Psoas muscle (tissue), 8 donors: ENCODE measurements around the gene ITGB3. TPM values are rescaled to one million over a fixed set of nuclear protein-coding genes. Genes with fewer than 3 reads are reported as not detected.

Experiments used
- ATAC-seq, 4 donors: fragments of 200-7000 bp; cut with Tn5 transposase; one replicate each; pipeline ENCODE4 v1.9.1; 2020; ENCODE audit warnings: moderate library complexity in 3 of 4, mild to moderate bottlenecking in 2 of 4
- DNase-seq, 2 donors: peaks; one replicate each; pipeline ENCODE4 v3.0.0-alpha.2; 2020
- H3K27ac ChIP-seq: fragments of 200-600 bp; one replicate; pipeline ENCODE4 v1.8.0; 2022
- H3K27me3 ChIP-seq, 3 donors: fragments of 200-600 bp in 1 of 3; one replicate each; pipeline versions ENCODE4 v1.6.1 to v1.8.0; 2013 to 2022; ENCODE audit warnings: low read length in 2 of 3, mild to moderate bottlenecking in 2 of 3, moderate library complexity in 1 of 3; ENCODE audit not compliant: insufficient read depth in 3 of 3
- H3K36me3 ChIP-seq, 2 donors: fragments of 200-600 bp in 1 of 2; one replicate each; pipeline versions ENCODE4 v1.6.1 to v1.8.0; 2013 to 2022; ENCODE audit warnings: low read depth in 1 of 2, mild to moderate bottlenecking in 1 of 2, moderate library complexity in 1 of 2; ENCODE audit not compliant: insufficient read depth in 1 of 2
- H3K4me1 ChIP-seq: fragments of 200-600 bp; one replicate; pipeline ENCODE4 v1.8.0; 2022
- H3K4me3 ChIP-seq: fragments of 200-600 bp; one replicate; pipeline ENCODE4 v1.8.0; 2022; ENCODE audit warnings: mild to moderate bottlenecking
- H3K9me3 ChIP-seq: fragments of 200-600 bp; one replicate; pipeline ENCODE4 v1.8.0; 2022
- CTCF ChIP-seq: fragments of 200-600 bp; IDR thresholded peaks from one replicate; pipeline ENCODE4 v1.8.0; 2022; ENCODE audit warnings: antibody characterized with exemption
- WGBS, 3 donors: extraction: QIAGEN DNeasy Blood & Tissue Kit; methylation state at CpG; one replicate each; pipeline versions ENCODE4 v1.1.6 to v1.1.7; 2013; 5-methylcytosine and 5-hydroxymethylcytosine counted together
- intact Hi-C, 2 donors: fragments of 100-400 bp; cut with DNase I; formaldehyde crosslinking; loops; one replicate each; pipeline versions ENCODE4 v1.11.0 to v1.14.2; 2022
- polyA plus RNA-seq, 3 donors: library from polyadenylated mRNA; stranded (reverse); fragments of 200-250 nt; gene quantifications; one replicate each; pipeline ENCODE4 v1.2.3, GENCODE V29; 2013
- total RNA-seq, 4 donors: library from RNA; stranded (reverse); fragmentation: NEBNext Ultra II Directional in 2 of 4; extraction: Animal tissue kit (Norgen Biotek cat#: 25700) in 2 of 4; gene quantifications; one replicate each; pipeline versions ENCODE4 v1.2.1 to v1.2.4, GENCODE V29; 2021 to 2023
- donor health status: healthy with polysubstance abuse.
- donor health status: DM: no; HTN: no; CAD: no; lungs with moderate emphysema.
- donor health status: Bipolar disorder and iron deficiency.
- donor health status: healthy.
- donor health status: DM: yes; HTN: yes; CAD: no.
- donor health status: DM: no; HTN: no; CAD: no.
- donor health status: DM: no; HTN: no; CAD: no.
- donor health status: DM: yes; HTN: yes; CAD: no.

ITGB3 gene
- total and polyA plus RNA-seq, 7 donors: 0.32 to 5.4 (median 1.5) TPM

GRCh38 chr17:47316311-47316710 lies 62.7 kb downstream of the ITGB3 start:
- ATAC-seq (peak in 2 of 4 donors; percentile 40 to 69), DNase-seq (no peak)
- no peaks in the 10 kb centered on the region for H3K4me1 ChIP-seq
- peaks cover 0 to 2% (median 0%) of the 10 kb centered on the region in 3 donors for H3K27me3 ChIP-seq
- intact Hi-C loops: loop anchor here in 1 of 2 donors (2.0 kb wide), 1 partner anchor 86 kb away; no protein-coding TSS in a partner anchor
- no peaks in the 10 kb centered on the region for H3K36me3 ChIP-seq
- H3K27ac ChIP-seq: no peak overlapping the region
- WGBS, 3 donors: 19 to 26% (median 19%) methylated on average over 3 of the region's 3 CpGs
- H3K9me3 ChIP-seq: peaks cover 6% of the 10 kb centered on the region
- TF ChIP-seq CTCF: no peak
- no peak overlapping the region for H3K4me3 ChIP-seq

- Histone ChIP-seq H3K4me1 (no peaks in the 10 kb centered on the region), H3K9me3 (peaks cover 6% of the 10 kb centered on the region), H3K27ac (no peak overlapping the region), H3K27me3 (peaks cover 0 to 6% (median 0%) of the 10 kb centered on the region in 3 donors), H3K36me3 (no peaks in the 10 kb centered on the region), H3K4me3 (no peak overlapping the region)
- WGBS, 3 donors: 39 to 59% (median 44%) methylated on average over 2 of the region's 2 CpGs
- ATAC-seq (peak in 3 of 4 donors; percentile 37 to 58 (median 38)), DNase-seq (peak in 1 of 2 donors; percentile 33)
- intact Hi-C loops: loop anchor here in 1 of 2 donors (2.0 kb wide), 1 partner anchor 86 kb away; no protein-coding TSS in a partner anchor
- no peak for TF ChIP-seq CTCF
Observed at GRCh38 chr17:47317119-47317518, 63.5 kb downstream of the ITGB3 start.

- Histone ChIP-seq H3K36me3 (no peaks in the 10 kb centered on the region), H3K4me1 (no peaks in the 10 kb centered on the region), H3K4me3 (no peak overlapping the region), H3K27ac (no peak overlapping the region), H3K9me3 (peaks cover 6% of the 10 kb centered on the region), H3K27me3 (peaks cover 0 to 10% (median 0%) of the 10 kb centered on the region in 3 donors)
- TF ChIP-seq CTCF: no peak
- intact Hi-C loops: no loop called here
- DNase-seq (no peak), ATAC-seq (no peak)
- WGBS, 3 donors: 88 to 94% (median 90%) methylated on average over 3 of the region's 3 CpGs
Observed at GRCh38 chr17:47318197-47318918, 64.7 kb downstream of the ITGB3 start.

- WGBS, 3 donors: 79 to 87% (median 86%) methylated on average over 5 of the region's 5 CpGs
- peaks cover 0 to 23% (median 0%) of the 10 kb centered on the region in 3 donors for H3K27me3 ChIP-seq
- no peak overlapping the region for H3K4me3 ChIP-seq
- peaks cover 6% of the 10 kb centered on the region for H3K9me3 ChIP-seq
- no peak for TF ChIP-seq CTCF
- ATAC-seq (no peak), DNase-seq (no peak)
- no peaks in the 10 kb centered on the region for H3K4me1 ChIP-seq
- intact Hi-C loops: loop anchor here in 1 of 2 donors (5.0 kb wide), 1 partner anchor 134 kb away; the partner anchor contains the start of gene CDC27
- no peak overlapping the region for H3K27ac ChIP-seq
- H3K36me3 ChIP-seq: no peaks in the 10 kb centered on the region
Observed at GRCh38 chr17:47320879-47321502, 67.4 kb downstream of the ITGB3 start.
